Left kidney (tissue), 2 donors: Measurements from ENCODE around the gene S100A6. TPM values are rescaled to one million over a fixed set of nuclear protein-coding genes. Genes with fewer than 3 reads are reported as not detected.
"Not testable (repeated sequence)": the region's sequence is repeated elsewhere in the genome, so short reads cannot be mapped to it uniquely, and the experiment has no call there.

Source experiments
- DNase-seq: peaks from one replicate; pipeline ENCODE4 v3.0.0-alpha.2; 2013
- polyA plus RNA-seq: library from polyadenylated mRNA; unstranded; fragments of 120-200 nt; gene quantifications from one replicate; pipeline ENCODE4 v1.2.1, GENCODE V29; 2013; ENCODE audit not compliant: insufficient read length

S100A6 gene
- polyA plus RNA-seq, 1 donor: 182 TPM

GRCh38 chr1:153566414-153567371, 30.9 kb upstream of the S100A6 start:
- no peak for DNase-seq

- DNase-seq: no peak
Observed at GRCh38 chr1:153565529-153566374, 30.0 kb upstream of the S100A6 start, which contains the start of gene S100A2. Gene S100A2, minus strand, starts transcription at chr1:153565844. Its CDS starts 1,967 bp downstream, at chr1:153563877.

- DNase-seq: no peak
Observed at GRCh38 chr1:153563991-153564390, 28.2 kb upstream of the S100A6 start.

- DNase-seq: no peak
Observed at GRCh38 chr1:153563483-153563901, 27.7 kb upstream of the S100A6 start.

- DNase-seq: not testable (repeated sequence)
Observed at GRCh38 chr1:153562021-153562420, 26.2 kb upstream of the S100A6 start.

GRCh38 chr1:153561466-153561985, 25.7 kb upstream of the S100A6 start:
- no peak for DNase-seq

GRCh38 chr1:153560771-153561465, 25.1 kb upstream of the S100A6 start:
- DNase-seq: no peak

GRCh38 chr1:153560241-153560640, 24.4 kb upstream of the S100A6 start:
- no peak for DNase-seq

GRCh38 chr1:153557877-153558276, 22.1 kb upstream of the S100A6 start:
- no peak for DNase-seq

- DNase-seq: no peak
Observed at GRCh38 chr1:153556348-153556747, 20.6 kb upstream of the S100A6 start.

- DNase-seq: no peak
Observed at GRCh38 chr1:153553830-153554541, 18.2 kb upstream of the S100A6 start.

GRCh38 chr1:153553096-153553495, 17.3 kb upstream of the S100A6 start:
- DNase-seq: no peak

GRCh38 chr1:153552335-153552734, 16.5 kb upstream of the S100A6 start:
- DNase-seq: no peak

GRCh38 chr1:153550827-153551500, 15.2 kb upstream of the S100A6 start:
- no peak for DNase-seq

GRCh38 chr1:153550398-153550758, 14.6 kb upstream of the S100A6 start:
- no peak for DNase-seq

GRCh38 chr1:153549741-153550397, 14.1 kb upstream of the S100A6 start:
- no peak for DNase-seq

- DNase-seq: no peak
Observed at GRCh38 chr1:153548722-153549688, 13.2 kb upstream of the S100A6 start, which contains the start of gene S100A3. Gene S100A3, minus strand, starts transcription at chr1:153549258. Its CDS starts 773 bp downstream, at chr1:153548485.
